ENCODE results near the gene MRPL42.
"Not testable (repeated sequence)": the region's sequence is repeated elsewhere in the genome, so short reads cannot be mapped to it uniquely, and the experiment has no call there.

The MRPL42 gene

GRCh38 chr12:93497456-93497855, 30.1 kb downstream of the MRPL42 start:
- no peak for DNase-seq (ENCODE audit: low read depth in 2 of 3, low spot score in 1 of 3)

- DNase-seq (ENCODE audit: low read depth in 2 of 3, low spot score in 1 of 3) = not testable (repeated sequence)
Observed at GRCh38 chr12:93498813-93499212, 31.5 kb downstream of the MRPL42 start.

GRCh38 chr12:93500201-93500600, 32.9 kb downstream of the MRPL42 start:
- DNase-seq (ENCODE audit: low read depth in 2 of 3, low spot score in 1 of 3) = no peak

- DNase-seq (ENCODE audit: low read depth in 2 of 3, low spot score in 1 of 3) = no peak
Observed at GRCh38 chr12:93500667-93501066, 33.4 kb downstream of the MRPL42 start.

GRCh38 chr12:93502802-93503623, 35.7 kb downstream of the MRPL42 start:
- DNase-seq (ENCODE audit: low read depth in 2 of 3, low spot score in 1 of 3) = peak; percentile 9 to 60 (median 47)

- DNase-seq (ENCODE audit: low read depth in 2 of 3, low spot score in 1 of 3) = no peak
Observed at GRCh38 chr12:93507165-93507564, 39.9 kb downstream of the MRPL42 start.

- DNase-seq (ENCODE audit: low read depth in 2 of 3, low spot score in 1 of 3) = no peak
Observed at GRCh38 chr12:93509506-93509905, 42.2 kb downstream of the MRPL42 start.

GRCh38 chr12:93514853-93515252, 47.5 kb downstream of the MRPL42 start:
- DNase-seq (ENCODE audit: low read depth in 2 of 3, low spot score in 1 of 3) = no peak

- no peak for DNase-seq (ENCODE audit: low read depth in 2 of 3, low spot score in 1 of 3)
Observed at GRCh38 chr12:93518725-93519124, 51.4 kb downstream of the MRPL42 start.

- DNase-seq (ENCODE audit: low read depth in 2 of 3, low spot score in 1 of 3) = no peak
Observed at GRCh38 chr12:93519859-93520258, 52.5 kb downstream of the MRPL42 start.

- no peak for DNase-seq (ENCODE audit: low read depth in 2 of 3, low spot score in 1 of 3)
Observed at GRCh38 chr12:93520454-93520853, 53.1 kb downstream of the MRPL42 start.

GRCh38 chr12:93521225-93522080, 54.1 kb downstream of the MRPL42 start:
- DNase-seq (ENCODE audit: low read depth in 2 of 3, low spot score in 1 of 3) = no peak

- no peak for DNase-seq (ENCODE audit: low read depth in 2 of 3, low spot score in 1 of 3)
Observed at GRCh38 chr12:93524386-93525133, 57.2 kb downstream of the MRPL42 start.

- DNase-seq (ENCODE audit: low read depth in 2 of 3, low spot score in 1 of 3) = no peak
Observed at GRCh38 chr12:93526786-93527428, 59.6 kb downstream of the MRPL42 start.

- DNase-seq (ENCODE audit: low read depth in 2 of 3, low spot score in 1 of 3) = no peak
Observed at GRCh38 chr12:93530358-93530757, 63.0 kb downstream of the MRPL42 start.

- DNase-seq (ENCODE audit: low read depth in 2 of 3, low spot score in 1 of 3) = no peak
Observed at GRCh38 chr12:93533310-93533709, 66.0 kb downstream of the MRPL42 start.

- no peak for DNase-seq (ENCODE audit: low read depth in 2 of 3, low spot score in 1 of 3)
Observed at GRCh38 chr12:93536111-93536765, 68.9 kb downstream of the MRPL42 start.

GRCh38 chr12:93536766-93537488, 69.6 kb downstream of the MRPL42 start:
- DNase-seq (ENCODE audit: low read depth in 2 of 3, low spot score in 1 of 3) = no peak

- no peak for DNase-seq (ENCODE audit: low read depth in 2 of 3, low spot score in 1 of 3)
Observed at GRCh38 chr12:93537769-93538168, 70.5 kb downstream of the MRPL42 start.

GRCh38 chr12:93539821-93540220, 72.5 kb downstream of the MRPL42 start:
- no peak for DNase-seq (ENCODE audit: low read depth in 2 of 3, low spot score in 1 of 3)

Measured in stimulated activated CD4-positive, alpha-beta T cell treated with anti-CD3 and anti-CD28 coated beads, Interleukin-12 subunit alpha, Interleukin-12 subunit beta, amount 100 ng/mL, for 48 hours (primary cell).